Suprapubic skin (tissue), 4 donors: ENCODE results near the gene CDC14C.

Experiments
- EP300 ChIP-seq: sonication (generic); formaldehyde crosslinking; IDR thresholded peaks from one replicate; pipeline ENCODE4 v1.6.1; 2017; ENCODE audit warnings: antibody characterized with exemption
- POLR2AphosphoS5 ChIP-seq, 3 donors: sonication (generic); formaldehyde crosslinking; IDR thresholded peaks; one replicate each; pipeline ENCODE4 v1.6.1; 2017; ENCODE audit warnings: antibody characterized with exemption in 3 of 3
- TF ChIP-seq, protein P1 (sequence below), 2 donors: fragments of 200-600 bp in 1 of 2; fragments of 450-650 bp in 1 of 2; sonication (generic) in 1 of 2; IDR thresholded peaks; one replicate each; pipeline ENCODE4 v1.5.1; 2016 to 2019; ENCODE audit warnings: antibody characterized with exemption in 2 of 2, mild to moderate bottlenecking in 1 of 2, moderate library complexity in 1 of 2

DNA sequence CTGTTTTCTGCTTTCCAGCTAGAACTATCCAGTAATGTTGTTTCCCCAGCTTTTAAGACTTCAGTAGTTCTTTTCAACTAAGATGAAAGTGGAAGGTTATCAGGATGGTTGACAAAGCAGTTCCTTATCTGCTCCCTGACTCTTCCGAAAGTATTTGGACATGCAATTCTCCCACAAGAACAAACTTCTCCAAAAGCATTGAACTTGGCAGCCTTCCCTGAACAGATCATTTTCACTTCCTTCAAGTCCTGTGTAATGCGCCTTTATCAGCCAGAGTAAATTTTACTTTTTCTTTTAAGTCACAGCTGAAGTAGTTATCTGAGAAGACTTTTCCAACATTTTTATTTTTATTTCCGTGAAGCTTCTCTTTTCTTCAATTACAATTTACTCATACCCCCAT is 39.7 kb downstream of the CDC14C start:
- no peak for TF ChIP-seq EP300
- TF ChIP-seq, protein P1, sequence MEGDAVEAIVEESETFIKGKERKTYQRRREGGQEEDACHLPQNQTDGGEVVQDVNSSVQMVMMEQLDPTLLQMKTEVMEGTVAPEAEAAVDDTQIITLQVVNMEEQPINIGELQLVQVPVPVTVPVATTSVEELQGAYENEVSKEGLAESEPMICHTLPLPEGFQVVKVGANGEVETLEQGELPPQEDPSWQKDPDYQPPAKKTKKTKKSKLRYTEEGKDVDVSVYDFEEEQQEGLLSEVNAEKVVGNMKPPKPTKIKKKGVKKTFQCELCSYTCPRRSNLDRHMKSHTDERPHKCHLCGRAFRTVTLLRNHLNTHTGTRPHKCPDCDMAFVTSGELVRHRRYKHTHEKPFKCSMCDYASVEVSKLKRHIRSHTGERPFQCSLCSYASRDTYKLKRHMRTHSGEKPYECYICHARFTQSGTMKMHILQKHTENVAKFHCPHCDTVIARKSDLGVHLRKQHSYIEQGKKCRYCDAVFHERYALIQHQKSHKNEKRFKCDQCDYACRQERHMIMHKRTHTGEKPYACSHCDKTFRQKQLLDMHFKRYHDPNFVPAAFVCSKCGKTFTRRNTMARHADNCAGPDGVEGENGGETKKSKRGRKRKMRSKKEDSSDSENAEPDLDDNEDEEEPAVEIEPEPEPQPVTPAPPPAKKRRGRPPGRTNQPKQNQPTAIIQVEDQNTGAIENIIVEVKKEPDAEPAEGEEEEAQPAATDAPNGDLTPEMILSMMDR (IDR thresholded peaks at IDR 0.05), result no peak
- no peak for TF ChIP-seq POLR2AphosphoS5 (IDR thresholded peaks at IDR 0.05)
